Activated B cell treated with CpG ODN at 0.5 μM for 24 hours (primary cell): ENCODE data around the gene NINJ2. TPM values are rescaled to one million over a fixed set of nuclear protein-coding genes. Genes with fewer than 3 reads are reported as not detected.

Source experiments
- total RNA-seq: library from RNA; stranded (reverse); gene quantifications from 2 replicates; pipeline ENCODE4 v1.2.3, GENCODE V29; 2022

Gene NINJ2
- total RNA-seq, 1 donor from 2014 or later: 3.6 TPM

Other genes with a start within 250 kb of the NINJ2 start
- gene B4GALNT3, start 203.5 kb downstream of the NINJ2 start, total RNA-seq: 0.17 TPM in 1 of 2 replicates, not detected in the other
- gene WNK1, start 89.1 kb upstream of the NINJ2 start, total RNA-seq: 142 and 155 TPM in 2 replicates